ENCODE measurements around the gene AKIRIN2.

AKIRIN2 gene

GRCh38 chr6:87701676-87702588 lies at the start of gene AKIRIN2:
Gene AKIRIN2 (minus strand): TSS chr6:87702233. CDS start chr6:87701684, 549 bp downstream.
- peak; percentile 98 for DNase-seq

DNA sequence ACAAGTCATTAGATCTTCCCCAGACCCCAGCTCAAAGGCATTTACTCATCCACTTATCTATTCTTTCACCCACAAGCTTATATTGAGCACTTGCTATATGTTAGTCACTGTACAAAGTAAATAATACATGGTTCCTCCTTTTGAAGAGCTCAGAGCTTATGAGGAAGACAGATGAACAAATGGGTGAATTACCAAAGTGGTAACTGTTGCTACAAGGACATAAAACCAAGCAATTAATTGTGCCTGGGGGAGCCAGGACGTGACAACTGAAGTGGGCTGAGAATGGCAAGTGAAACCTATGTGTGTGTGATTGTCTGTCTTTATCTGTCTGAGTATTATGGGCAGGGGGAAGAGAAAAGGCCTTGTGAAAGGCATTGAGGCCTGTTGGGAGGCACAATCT lies 45.6 kb upstream of the AKIRIN2 start:
- no peak for DNase-seq

DNA sequence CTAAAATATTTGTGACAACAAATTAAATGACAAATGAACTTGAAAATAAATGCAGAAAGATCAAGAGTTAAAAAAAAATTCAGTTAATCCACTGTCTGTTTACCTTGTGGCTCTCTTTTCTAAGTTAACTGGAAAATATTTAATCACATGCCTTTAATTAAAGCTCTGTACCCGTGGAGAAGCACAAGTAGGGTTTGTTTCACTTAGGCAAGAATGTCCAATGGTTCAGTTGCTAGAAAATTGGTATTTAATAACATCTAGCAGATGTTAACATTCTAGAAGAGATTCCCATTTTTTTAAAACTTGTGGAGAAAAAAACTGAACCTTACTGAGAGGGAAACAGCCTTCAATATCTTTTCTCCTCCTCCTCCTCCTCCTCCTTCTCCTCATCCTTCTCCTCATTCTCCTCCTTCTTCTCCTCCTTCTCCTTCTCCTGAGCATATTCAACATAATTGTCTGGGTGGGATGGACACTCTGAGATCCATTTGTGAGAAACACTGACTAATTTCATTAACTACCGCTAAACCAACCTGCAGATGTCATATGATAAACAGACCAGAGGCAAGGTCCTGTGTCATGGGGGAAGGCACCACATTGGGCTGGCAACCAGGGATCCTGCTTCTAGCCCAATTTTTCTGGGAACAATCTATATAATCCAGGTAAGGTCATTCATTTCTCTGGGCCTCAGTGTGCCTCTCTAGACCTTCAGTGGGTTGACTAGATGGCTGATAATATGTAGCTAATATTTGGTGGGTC lies 44.1 kb upstream of the AKIRIN2 start:
- DNase-seq, result no peak

- DNase-seq, result no peak
Observed at GRCh38 chr6:87743454-87743853, 41.4 kb upstream of the AKIRIN2 start.

DNA sequence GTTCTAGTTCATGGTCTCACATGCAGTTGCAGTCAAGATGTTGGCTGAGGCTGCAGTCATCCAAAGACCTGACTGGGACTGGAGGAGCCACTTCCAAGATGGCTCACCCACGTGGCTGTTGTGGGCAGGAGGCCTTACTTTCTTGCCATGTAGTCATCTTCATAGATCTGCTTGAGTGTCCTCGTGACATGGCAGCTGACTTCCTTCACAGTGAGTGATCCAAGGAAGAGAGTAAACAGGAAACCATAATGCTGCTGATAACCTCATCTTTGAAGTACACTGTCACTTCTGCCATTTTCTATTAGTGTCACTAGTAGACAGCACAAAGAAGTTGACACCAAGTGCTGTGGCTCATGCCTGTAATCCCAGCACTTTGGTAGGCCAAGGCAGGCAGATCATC lies 40.1 kb upstream of the AKIRIN2 start:
- no peak for DNase-seq

DNA sequence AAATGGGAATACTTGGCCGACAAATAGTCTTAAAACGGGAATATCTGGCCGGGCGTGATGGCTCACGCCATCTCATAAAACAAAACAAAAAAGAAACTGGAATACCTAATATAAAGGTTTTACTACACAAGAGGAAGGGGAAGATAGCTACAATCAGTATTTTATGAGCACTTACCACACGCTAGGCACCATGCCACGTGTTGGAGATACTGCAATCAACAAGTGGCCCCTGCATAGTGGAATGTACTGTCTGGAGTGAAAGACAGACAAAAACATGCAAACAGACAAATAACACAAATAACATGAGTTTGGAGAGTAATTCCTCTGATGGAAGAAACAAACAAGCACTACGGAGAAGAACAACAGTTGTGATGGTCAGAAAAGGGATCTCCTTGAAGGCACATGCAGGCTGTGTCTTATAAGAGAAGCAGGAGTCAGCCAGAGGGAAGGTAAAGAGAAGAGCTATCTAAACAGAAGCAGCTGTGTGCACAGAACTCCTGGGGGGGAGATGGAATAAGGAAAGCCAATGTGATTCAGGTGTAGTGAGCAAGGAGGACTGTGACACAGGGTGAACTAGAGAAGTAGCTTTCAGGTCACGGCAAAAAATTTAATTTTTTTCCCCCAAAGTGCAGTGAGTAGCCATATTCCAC lies 39.1 kb upstream of the AKIRIN2 start:
- no peak for DNase-seq

DNA sequence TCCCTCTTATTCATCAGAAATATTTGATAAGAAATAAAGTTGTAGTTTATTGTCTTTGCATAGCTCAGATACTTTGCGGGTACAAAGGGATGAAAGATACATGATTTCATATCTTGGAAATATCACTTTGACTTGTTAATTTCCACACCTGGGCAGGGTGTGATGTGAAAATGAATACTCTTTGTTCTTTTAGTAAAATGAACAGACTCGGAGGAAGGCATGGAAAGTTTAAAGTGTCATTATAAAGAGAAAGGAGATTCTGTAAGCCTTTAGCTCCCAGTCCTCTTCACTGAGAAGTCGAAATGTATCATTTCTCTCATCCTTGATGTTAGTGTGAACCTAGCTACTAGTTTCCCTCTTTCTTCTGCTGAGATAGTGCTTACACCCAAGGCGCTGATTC lies 36.7 kb upstream of the AKIRIN2 start:
- DNase-seq, result no peak

- no peak for DNase-seq
Observed at GRCh38 chr6:87738000-87738399, 36.0 kb upstream of the AKIRIN2 start.

- DNase-seq, result no peak
Observed at GRCh38 chr6:87736809-87737540, 34.9 kb upstream of the AKIRIN2 start.

DNA sequence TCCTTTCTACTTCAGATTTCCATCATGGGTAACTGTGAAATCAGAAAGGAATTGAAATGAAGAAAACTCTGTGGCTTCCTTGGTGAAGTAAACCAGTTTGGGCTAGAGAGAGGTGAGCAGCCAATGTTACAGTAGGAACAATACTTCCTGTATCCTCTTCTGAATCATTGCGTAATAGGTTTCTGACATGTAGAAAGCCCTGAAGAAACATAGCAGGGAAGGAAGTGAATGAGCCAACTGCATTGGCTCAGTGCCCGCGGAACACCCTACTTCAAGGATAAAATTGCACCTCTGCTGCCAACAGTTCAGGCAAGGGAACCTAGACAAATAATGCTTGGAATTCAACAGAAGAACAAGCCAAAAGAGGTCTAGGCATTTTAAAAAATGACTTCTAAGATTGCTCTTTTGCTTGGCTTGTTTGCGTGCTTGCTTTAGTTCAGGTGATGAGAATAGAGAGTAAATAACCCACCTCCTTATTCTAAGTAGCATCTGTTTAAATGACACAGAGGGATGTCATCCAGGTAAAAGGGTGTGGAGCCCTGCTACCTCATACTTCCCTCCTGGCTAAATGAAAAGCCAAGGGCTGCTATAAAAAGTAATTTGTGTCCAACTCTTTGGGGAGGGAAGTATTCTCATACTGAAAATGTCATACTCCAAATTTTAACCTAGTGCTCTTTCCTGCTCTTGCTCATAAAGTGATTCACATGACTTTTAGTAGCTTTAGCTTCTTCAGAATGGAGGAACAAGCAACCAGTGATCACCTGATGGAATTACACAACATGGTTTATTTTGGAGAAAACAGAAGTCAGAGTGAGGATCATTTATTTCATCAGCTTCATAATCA lies 30.0 kb upstream of the AKIRIN2 start:
- DNase-seq, result peak; percentile 77

GRCh38 chr6:87731080-87731479 lies 29.0 kb upstream of the AKIRIN2 start:
- DNase-seq, result no peak

DNA sequence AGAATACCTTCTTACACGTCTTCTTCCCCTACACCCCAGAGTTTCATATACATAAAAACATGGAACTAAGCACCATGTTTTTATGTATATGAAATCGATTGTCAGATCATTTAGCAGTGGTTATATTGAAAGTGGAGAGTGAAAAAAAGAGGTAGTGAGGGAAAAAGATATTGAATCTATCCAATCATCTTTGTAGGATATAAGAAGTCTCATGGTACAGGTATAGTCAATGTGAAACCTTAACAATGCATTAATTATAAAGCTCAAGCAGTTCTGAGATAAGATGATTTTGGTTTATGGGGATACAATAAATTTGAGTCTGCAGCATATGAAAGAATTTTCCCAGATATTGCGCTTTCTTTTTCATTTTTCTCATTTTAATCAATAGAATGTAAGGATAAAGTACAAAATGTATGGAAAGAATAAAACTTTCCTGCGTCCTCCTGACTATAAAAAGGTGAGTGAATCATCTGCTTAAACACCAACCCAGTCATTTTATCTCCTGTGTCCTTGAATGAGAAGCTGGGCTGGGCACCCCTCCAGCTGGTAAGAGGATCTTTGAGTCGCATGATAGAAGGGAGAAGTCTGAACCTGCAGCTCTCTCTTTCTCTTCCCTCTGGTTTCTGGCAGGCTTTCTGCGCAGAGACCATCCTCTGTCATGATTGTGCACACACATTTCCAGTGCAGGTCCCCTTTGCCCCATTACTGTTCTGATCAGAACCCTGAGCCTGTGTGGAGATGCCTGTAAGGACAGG lies 28.1 kb upstream of the AKIRIN2 start:
- peak; percentile 10 for DNase-seq

DNA sequence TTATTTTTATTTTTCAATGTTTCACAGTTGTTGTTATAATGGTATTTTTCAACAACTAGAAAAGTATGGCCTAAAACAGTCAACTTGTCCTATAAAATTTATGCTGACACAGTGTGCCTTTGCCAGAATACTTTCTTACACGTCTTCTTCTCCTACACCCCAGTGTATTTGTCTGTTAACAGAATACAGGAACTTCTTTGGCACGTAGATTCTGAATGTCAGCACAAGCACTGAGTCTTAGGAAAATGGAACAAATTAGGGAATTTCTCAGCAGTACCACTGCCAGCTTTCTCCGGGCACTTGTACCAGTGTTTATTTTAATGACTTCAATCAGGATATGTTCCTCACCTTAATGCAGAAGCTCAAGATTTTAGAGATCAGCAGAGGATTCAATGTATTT lies 26.7 kb upstream of the AKIRIN2 start:
- DNase-seq, result no peak

- no peak for DNase-seq
Observed at GRCh38 chr6:87724983-87725811, 23.2 kb upstream of the AKIRIN2 start.

- DNase-seq, result no peak
Observed at GRCh38 chr6:87723170-87724078, 21.4 kb upstream of the AKIRIN2 start.

- no peak for DNase-seq
Observed at GRCh38 chr6:87722540-87723169, 20.6 kb upstream of the AKIRIN2 start.

DNA sequence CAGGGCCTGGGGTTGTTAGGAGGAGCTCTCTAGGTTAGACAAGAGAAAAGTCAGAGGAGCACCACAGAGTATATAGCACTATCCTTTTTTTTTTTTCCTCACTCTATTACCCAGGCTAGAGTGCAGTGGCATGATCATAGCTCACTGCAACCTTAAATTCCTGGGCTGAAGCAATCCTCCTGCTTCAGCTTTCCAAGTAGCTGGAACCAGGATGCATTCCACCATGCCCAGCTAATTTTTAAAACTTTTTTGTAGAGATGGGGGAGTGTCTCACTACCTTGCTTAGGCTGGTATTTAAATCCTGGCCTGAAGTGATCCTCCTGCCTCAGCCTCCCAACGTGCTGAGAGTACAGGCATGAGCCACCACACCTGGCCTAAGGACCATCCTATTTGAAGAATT lies 19.3 kb upstream of the AKIRIN2 start:
- DNase-seq, result no peak

GRCh38 chr6:87718662-87719433 lies 16.8 kb upstream of the AKIRIN2 start:
- DNase-seq, result no peak
